SU-DHL-6 (cell line): Measurements from ENCODE around the gene TTC19.

Experiments
- H2AFZ ChIP-seq: fragments of 200-600 bp; sonication (generic); 2 replicates; pipeline ENCODE4 v1.6.1; 2014; ENCODE audit warnings: low read depth, mild to moderate bottlenecking, moderate library complexity, mixed read lengths, antibody characterized with exemption, low read length; ENCODE audit not compliant: severe bottlenecking
- H3F3A ChIP-seq: fragments of 200-600 bp; shearing (Covaris generic); 2 replicates; pipeline ENCODE4 v1.6.0; 2016; ENCODE audit warnings: antibody characterized with exemption, mild to moderate bottlenecking; ENCODE audit not compliant: insufficient read depth
- H3K27ac ChIP-seq: fragments of 200-600 bp; sonication (generic); 2 replicates; pipeline ENCODE4 v1.5.1; 2016; ENCODE audit warnings: low read depth, mild to moderate bottlenecking, low read length, moderate library complexity, mixed read lengths
- H3K27me3 ChIP-seq: fragments of 200-600 bp; sonication (generic), shearing (Covaris generic); 2 replicates; pipeline ENCODE4 v1.6.0; 2014; ENCODE audit warnings: mild to moderate bottlenecking, low read length
- H3K36me3 ChIP-seq: fragments of 200-600 bp; sonication (generic); 2 replicates; pipeline ENCODE4 v1.6.1; 2014; ENCODE audit warnings: mild to moderate bottlenecking, low read length, mixed read lengths
- H3K4me2 ChIP-seq: fragments of 300-600, 200-600 bp; shearing (Covaris generic), sonication (generic); 2 replicates; pipeline ENCODE4 v1.6.0; 2014; ENCODE audit warnings: low read length, low read depth, mild to moderate bottlenecking; ENCODE audit not compliant: poor library complexity, severe bottlenecking
- H3K4me3 ChIP-seq: fragments of 200-600 bp; sonication (generic); 2 replicates; pipeline ENCODE4 v1.5.1; 2014; ENCODE audit warnings: antibody characterized with exemption, low read length, mild to moderate bottlenecking, mixed read lengths; ENCODE audit not compliant: insufficient read depth, poor library complexity, severe bottlenecking
- H3K79me2 ChIP-seq: fragments of 200-600 bp; sonication (generic); 2 replicates; pipeline ENCODE4 v1.6.1; 2014; ENCODE audit warnings: mild to moderate bottlenecking, low read length, moderate library complexity; ENCODE audit not compliant: insufficient read depth
- H3K9ac ChIP-seq: fragments of 200-600 bp; sonication (generic); 2 replicates; pipeline ENCODE4 v1.7.0; 2014; ENCODE audit warnings: mild to moderate bottlenecking, low read length
- H3K9me2 ChIP-seq: fragments of 200-600 bp; sonication (generic); replicated peaks from 2 replicates; pipeline ENCODE4 v1.6.1; 2014; ENCODE audit warnings: low read length; ENCODE audit not compliant: insufficient read depth
- H3K9me3 ChIP-seq: fragments of 200-600 bp; sonication (generic); 2 replicates; pipeline ENCODE4 v1.6.1; 2014; ENCODE audit warnings: low read length, mixed read lengths; ENCODE audit not compliant: insufficient read depth
- H4K20me1 ChIP-seq: fragments of 200-600 bp; sonication (generic); 2 replicates; pipeline ENCODE4 v1.6.1; 2014; ENCODE audit warnings: low read depth, mild to moderate bottlenecking, antibody characterized with exemption, low read length, moderate library complexity, mixed read lengths
- EZH2phosphoT487 ChIP-seq: fragments of 200-600 bp; sonication (generic), shearing (Covaris generic); conservative IDR thresholded peaks from 2 replicates; pipeline ENCODE4 v1.6.1; 2018; ENCODE audit warnings: mild to moderate bottlenecking, antibody characterized with exemption, low read length, moderate library complexity, mixed read lengths
- TF ChIP-seq, protein P1 (sequence below): fragments of 200-600 bp; sonication (generic); IDR thresholded peaks from one replicate; pipeline ENCODE4 v1.5.1; 2017; ENCODE audit warnings: antibody characterized with exemption, mild to moderate bottlenecking, low read length, moderate library complexity; ENCODE audit not compliant: insufficient read depth, poor library complexity, severe bottlenecking

TTC19 gene

DNA sequence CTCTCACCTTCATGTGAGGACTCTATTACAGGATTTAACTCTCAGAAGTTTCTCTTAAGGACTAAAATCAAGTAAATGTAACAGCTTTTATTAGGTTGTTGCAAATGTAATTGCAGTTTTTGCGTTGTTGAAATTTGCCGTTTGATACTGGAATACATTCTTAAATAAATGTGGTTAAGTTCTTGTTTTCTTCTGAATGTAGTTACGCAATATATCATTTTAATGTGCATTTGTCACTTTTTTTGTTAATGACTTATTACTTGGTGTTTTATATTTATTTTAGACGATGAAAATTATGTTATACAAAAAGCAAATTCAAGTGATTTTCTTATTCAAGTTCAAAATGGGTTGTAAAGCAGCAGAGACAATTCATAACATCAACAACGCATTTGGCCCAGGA, 76.3 kb downstream of the TTC19 start:
- Histone ChIP-seq H3K4me3 (no peak overlapping the region), H4K20me1 (no peaks in the 10 kb centered on the region), H2AFZ (no peak overlapping the region), H3K9me2 (no peaks in the 10 kb centered on the region), H3K36me3 (peaks cover 23% of the 10 kb centered on the region), H3K27ac (no peak overlapping the region), H3K9me3 (no peaks in the 10 kb centered on the region), H3K9ac (no peak overlapping the region), H3K27me3 (no peaks in the 10 kb centered on the region), H3K79me2 (no peaks in the 10 kb centered on the region), H3F3A (no peaks in the 10 kb centered on the region), H3K4me2 (no peak overlapping the region)
- no peak for TF ChIP-seq EZH2phosphoT487
- TF ChIP-seq, protein P1, sequence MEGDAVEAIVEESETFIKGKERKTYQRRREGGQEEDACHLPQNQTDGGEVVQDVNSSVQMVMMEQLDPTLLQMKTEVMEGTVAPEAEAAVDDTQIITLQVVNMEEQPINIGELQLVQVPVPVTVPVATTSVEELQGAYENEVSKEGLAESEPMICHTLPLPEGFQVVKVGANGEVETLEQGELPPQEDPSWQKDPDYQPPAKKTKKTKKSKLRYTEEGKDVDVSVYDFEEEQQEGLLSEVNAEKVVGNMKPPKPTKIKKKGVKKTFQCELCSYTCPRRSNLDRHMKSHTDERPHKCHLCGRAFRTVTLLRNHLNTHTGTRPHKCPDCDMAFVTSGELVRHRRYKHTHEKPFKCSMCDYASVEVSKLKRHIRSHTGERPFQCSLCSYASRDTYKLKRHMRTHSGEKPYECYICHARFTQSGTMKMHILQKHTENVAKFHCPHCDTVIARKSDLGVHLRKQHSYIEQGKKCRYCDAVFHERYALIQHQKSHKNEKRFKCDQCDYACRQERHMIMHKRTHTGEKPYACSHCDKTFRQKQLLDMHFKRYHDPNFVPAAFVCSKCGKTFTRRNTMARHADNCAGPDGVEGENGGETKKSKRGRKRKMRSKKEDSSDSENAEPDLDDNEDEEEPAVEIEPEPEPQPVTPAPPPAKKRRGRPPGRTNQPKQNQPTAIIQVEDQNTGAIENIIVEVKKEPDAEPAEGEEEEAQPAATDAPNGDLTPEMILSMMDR = no peak
